H1 (cell line): ENCODE data around the gene CRB2. TPM values are rescaled to one million over a fixed set of nuclear protein-coding genes. Genes with fewer than 3 reads are reported as not detected.

ENCODE experiments used
- CTCF ChIA-PET: fragments of 300-600 bp; sonication (Branson Sonifier 250); formaldehyde crosslinking; loops from one replicate; lab custom pipeline; 2021; ENCODE audit not compliant: partially characterized antibody; lab: Charles Lee
- POLR2A ChIA-PET: fragments of 300-600 bp; sonication (Branson Sonifier 250); formaldehyde crosslinking; loops from one replicate; lab custom pipeline; 2021; ENCODE audit warnings: inconsistent platforms; ENCODE audit not compliant: partially characterized antibody; lab: Charles Lee
- DNase-seq, 2 experiments: peaks; one replicate each; pipeline versions ENCODE4 v3.0.0 to v3.0.0-alpha.2; 2010 to 2022; ENCODE audit warnings: low spot score in 2 of 2, low read depth in 1 of 2, mixed read lengths in 1 of 2
- FAIRE-seq: peaks from 2 replicates; lab custom pipeline; 2011; peaks lifted over from hg19 to GRCh38; lab: Jason Lieb, UNC
- H2AFZ ChIP-seq: 2 replicates; pipeline ENCODE4 v1.8.1; 2012; ENCODE audit warnings: low read length, inconsistent platforms
- H2AK5ac ChIP-seq: 2 replicates; pipeline ENCODE4 v1.6.1; 2013; ENCODE audit warnings: low read depth, low read length
- H2BK120ac ChIP-seq: replicated peaks from 2 replicates; pipeline ENCODE3; 2013; ENCODE audit warnings: low read depth, low read length, inconsistent platforms
- H2BK12ac ChIP-seq: 2 replicates; pipeline ENCODE4 v1.6.1; 2013; ENCODE audit warnings: low read depth, low read length
- H2BK15ac ChIP-seq: 2 replicates; pipeline ENCODE4 v1.6.1; 2013; ENCODE audit warnings: low read length
- H2BK20ac ChIP-seq: 2 replicates; pipeline ENCODE4 v1.6.1; 2013; ENCODE audit warnings: low read length
- H2BK5ac ChIP-seq: 2 replicates; pipeline ENCODE4 v1.6.1; 2013; ENCODE audit warnings: low read depth, low read length
- H3K14ac ChIP-seq: 2 replicates; pipeline ENCODE4 v1.6.1; 2013; ENCODE audit warnings: inconsistent platforms; ENCODE audit not compliant: insufficient read length
- H3K18ac ChIP-seq: 2 replicates; pipeline ENCODE4 v1.6.1; 2013; ENCODE audit warnings: low read length; ENCODE audit errors: extremely low read depth
- H3K23ac ChIP-seq: 2 replicates; pipeline ENCODE4 v1.6.1; 2013; ENCODE audit warnings: inconsistent platforms; ENCODE audit not compliant: insufficient read length
- H3K23me2 ChIP-seq: 2 replicates; pipeline ENCODE4 v1.6.1; 2013; ENCODE audit warnings: low read depth, low read length
- H3K27ac ChIP-seq: 2 replicates; pipeline ENCODE4 v1.6.1; 2011; ENCODE audit warnings: low read depth, low read length, inconsistent platforms
- H3K27me3 ChIP-seq, 4 experiments: replicated peaks in 1 of 4; 1 replicate in 1 of 4; 2 replicates in 3 of 4; pipeline versions ENCODE4 v1.6.1 to v1.8.1; 2011 to 2013; ENCODE audit warnings: low read length in 3 of 4, mild to moderate bottlenecking in 3 of 4, inconsistent platforms in 2 of 4, mixed read lengths in 2 of 4, moderate library complexity in 1 of 4; ENCODE audit not compliant: control insufficient read depth in 3 of 4, insufficient read depth in 3 of 4; ENCODE audit errors: extremely low read depth in 1 of 4
- H3K36me3 ChIP-seq, 4 experiments: 2 replicates each; pipeline versions ENCODE4 v1.6.1 to v1.8.1; 2011 to 2013; ENCODE audit warnings: mild to moderate bottlenecking in 4 of 4, low read length in 3 of 4, moderate library complexity in 2 of 4, control low read depth in 1 of 4, inconsistent platforms in 1 of 4; ENCODE audit not compliant: insufficient read depth in 4 of 4, control insufficient read depth in 2 of 4
- H3K4ac ChIP-seq: replicated peaks from 2 replicates; pipeline ENCODE3; 2013; ENCODE audit warnings: low read length, low read depth, mixed read lengths, inconsistent platforms; ENCODE audit not compliant: insufficient read length
- H3K4me1 ChIP-seq, 4 experiments: replicated peaks in 1 of 4; 1 replicate in 1 of 4; 2 replicates in 3 of 4; pipeline versions ENCODE4 v1.6.1 to v1.8.1; 2011 to 2013; ENCODE audit warnings: low read length in 3 of 4, inconsistent platforms in 2 of 4, mixed read lengths in 1 of 4; ENCODE audit not compliant: insufficient read depth in 4 of 4, control insufficient read depth in 3 of 4
- H3K4me2 ChIP-seq, 2 experiments: 2 replicates each; pipeline versions ENCODE4 v1.6.1 to v1.8.1; 2011 to 2013; ENCODE audit warnings: low read depth in 2 of 2, low read length in 2 of 2, control low read depth in 1 of 2, inconsistent platforms in 1 of 2, mild to moderate bottlenecking in 1 of 2; ENCODE audit not compliant: insufficient read depth in 1 of 2
- H3K4me3 ChIP-seq, 4 experiments: fragments of 200-600, 300-600 bp in 1 of 4; sonication (generic), shearing (Covaris generic), sonication (Bioruptor Twin) in 1 of 4; 2 replicates each; pipeline versions ENCODE4 v1.5.1 to v1.8.1; 2011 to 2016; ENCODE audit warnings: low read length in 4 of 4, low read depth in 3 of 4, control low read depth in 2 of 4, inconsistent platforms in 2 of 4, mild to moderate bottlenecking in 2 of 4, mixed read lengths in 1 of 4, moderate library complexity in 1 of 4; ENCODE audit not compliant: insufficient read depth in 2 of 4; ENCODE audit errors: extremely low read depth in 1 of 4
- H3K56ac ChIP-seq: replicated peaks from 2 replicates; pipeline ENCODE3; 2013; ENCODE audit warnings: low read depth, mild to moderate bottlenecking, mixed read lengths, low read length, inconsistent platforms; ENCODE audit not compliant: insufficient read length
- H3K79me1 ChIP-seq: 2 replicates; pipeline ENCODE4 v1.6.1; 2013; ENCODE audit warnings: low read depth, low read length, control low read depth
- H3K79me2 ChIP-seq, 2 experiments: 2 replicates each; pipeline versions ENCODE4 v1.6.1 to v1.8.1; 2012 to 2013; ENCODE audit warnings: low read length in 2 of 2, mild to moderate bottlenecking in 2 of 2, inconsistent platforms in 1 of 2; ENCODE audit not compliant: insufficient read depth in 2 of 2, control insufficient read depth in 1 of 2
- H3K9ac ChIP-seq, 4 experiments: replicated peaks in 1 of 4; 1 replicate in 1 of 4; 2 replicates in 3 of 4; pipeline versions ENCODE4 v1.6.1 to v1.8.1; 2011 to 2013; ENCODE audit warnings: low read depth in 3 of 4, low read length in 3 of 4, control low read depth in 2 of 4, mild to moderate bottlenecking in 2 of 4, moderate library complexity in 2 of 4, inconsistent platforms in 1 of 4; ENCODE audit errors: extremely low read depth in 1 of 4
- H3K9me3 ChIP-seq, 2 experiments: 2 replicates each; pipeline versions ENCODE4 v1.6.1 to v1.8.1; 2012 to 2013; ENCODE audit warnings: mild to moderate bottlenecking in 2 of 2, moderate library complexity in 2 of 2, control low read depth in 1 of 2, inconsistent platforms in 1 of 2, low read depth in 1 of 2, low read length in 1 of 2, mixed read lengths in 1 of 2; ENCODE audit not compliant: insufficient read depth in 2 of 2
- H4K20me1 ChIP-seq, 2 experiments: replicated peaks in 1 of 2; 2 replicates each; pipeline versions ENCODE3 to v1.8.1; 2011 to 2013; ENCODE audit warnings: inconsistent platforms in 2 of 2, low read length in 2 of 2, mild to moderate bottlenecking in 1 of 2; ENCODE audit not compliant: insufficient read depth in 2 of 2, control insufficient read depth in 1 of 2
- H4K5ac ChIP-seq: 2 replicates; pipeline ENCODE4 v1.6.1; 2013; ENCODE audit warnings: low read length, low read depth, mixed read lengths, inconsistent platforms; ENCODE audit not compliant: insufficient read length
- H4K8ac ChIP-seq: 2 replicates; pipeline ENCODE4 v1.8.0; 2013; ENCODE audit warnings: mild to moderate bottlenecking, moderate library complexity, low read length, inconsistent platforms; ENCODE audit not compliant: insufficient read depth; ENCODE audit errors: extremely low read depth
- H4K91ac ChIP-seq: replicated peaks from 2 replicates; pipeline ENCODE3; 2013; ENCODE audit warnings: low read length, mixed read lengths, inconsistent platforms; ENCODE audit not compliant: insufficient read length
- CEBPB ChIP-seq: IDR thresholded peaks from 2 replicates; pipeline ENCODE4 v1.6.1; 2012; ENCODE audit warnings: low read depth, low read length
- CREB1 ChIP-seq: IDR thresholded peaks from 2 replicates; pipeline ENCODE4 v1.6.1; 2012; ENCODE audit warnings: inconsistent platforms
- GTF2F1 ChIP-seq: IDR thresholded peaks from 2 replicates; pipeline ENCODE4 v1.6.1; 2012; ENCODE audit warnings: low read depth, low read length, improper control_type of control experiment, borderline replicate concordance
- MAFK ChIP-seq: IDR thresholded peaks from 2 replicates; pipeline ENCODE4 v1.6.1; 2012; ENCODE audit warnings: low read depth, mild to moderate bottlenecking, improper control_type of control experiment, low read length
- RFX5 ChIP-seq: IDR thresholded peaks from 2 replicates; pipeline ENCODE4 v1.6.1; 2011; ENCODE audit warnings: low read depth, low read length, improper control_type of control experiment, borderline replicate concordance
- RNF2 ChIP-seq: fragments of 200-900, 300-1000 bp; sonication (generic); IDR thresholded peaks from 2 replicates; pipeline ENCODE4 v1.7.1; 2016; ENCODE audit warnings: borderline replicate concordance, low read depth, mild to moderate bottlenecking, antibody characterized with exemption, low read length; ENCODE audit not compliant: poor library complexity, severe bottlenecking; ENCODE audit errors: missing control alignments
- SIRT6 ChIP-seq: IDR thresholded peaks from one replicate; pipeline ENCODE4 v1.7.1; 2012; ENCODE audit warnings: low read length, inconsistent platforms
- SUZ12 ChIP-seq: fragments of 200-600 bp; sonication (generic); IDR thresholded peaks from 2 replicates; pipeline ENCODE4 v1.6.1; 2012; ENCODE audit warnings: mild to moderate bottlenecking, inconsistent platforms, low read length, moderate library complexity, mixed read lengths
- TCF12 ChIP-seq: IDR thresholded peaks from 2 replicates; pipeline ENCODE4 v1.6.1; 2011; ENCODE audit warnings: low read depth, mild to moderate bottlenecking, low read length
- WGBS, 2 experiments: shearing (Covaris generic) in 1 of 2; methylation state at CpG; one replicate each; pipeline versions ENCODE4 v1.1.6 to v1.1.7; 2013 to 2015; ENCODE audit warnings: low lambda C conversion rate in 2 of 2, mixed read lengths in 2 of 2, inconsistent platforms in 1 of 2, low coverage in 1 of 2, missing lambda C conversion rate in 1 of 2; ENCODE audit not compliant: insufficient replicate concordance in 2 of 2, insufficient coverage in 1 of 2, insufficient read length in 1 of 2; ENCODE audit errors: extremely low coverage in 1 of 2, missing lambda C conversion rate in 1 of 2; 5-methylcytosine and 5-hydroxymethylcytosine counted together
- polyA plus RNA-seq, 7 experiments: library from polyadenylated mRNA; depleted of rRNA in 3 of 7; stranded (reverse) in 5 of 7; unstranded in 2 of 7; fragments of >200 nt in 5 of 7; fragments of 200-250 nt in 2 of 7; gene quantifications; 1 replicate in 5 of 7; 2 replicates in 1 of 7; 4 replicates in 1 of 7; pipeline versions ENCODE4 v1.2.1 to v1.2.3, GENCODE V29; 2011 to 2013; ENCODE audit warnings: missing spikeins in 2 of 7, mixed read lengths in 2 of 7
- total RNA-seq: library from RNA; stranded (reverse); fragmentation: NEBNext Ultra II Directional; extraction: Animal tissue kit (Norgen Biotek cat#: 25700); gene quantifications from 2 replicates; pipeline ENCODE4 v1.2.1, GENCODE V29; 2021
- TF ChIP-seq, protein P1 (sequence below): IDR thresholded peaks from 2 replicates; pipeline ENCODE4 v1.6.1; 2012; ENCODE audit warnings: low read length, inconsistent platforms

Gene CRB2
- total and polyA plus RNA-seq, 2 of the 8 experiments (the other 6 are each of a cell fraction or from before 2014, with no cell fraction given) = 4.0 to 8.4 TPM

- H3K4me2 ChIP-seq = no peak overlapping the region
- TF ChIP-seq, protein P1, sequence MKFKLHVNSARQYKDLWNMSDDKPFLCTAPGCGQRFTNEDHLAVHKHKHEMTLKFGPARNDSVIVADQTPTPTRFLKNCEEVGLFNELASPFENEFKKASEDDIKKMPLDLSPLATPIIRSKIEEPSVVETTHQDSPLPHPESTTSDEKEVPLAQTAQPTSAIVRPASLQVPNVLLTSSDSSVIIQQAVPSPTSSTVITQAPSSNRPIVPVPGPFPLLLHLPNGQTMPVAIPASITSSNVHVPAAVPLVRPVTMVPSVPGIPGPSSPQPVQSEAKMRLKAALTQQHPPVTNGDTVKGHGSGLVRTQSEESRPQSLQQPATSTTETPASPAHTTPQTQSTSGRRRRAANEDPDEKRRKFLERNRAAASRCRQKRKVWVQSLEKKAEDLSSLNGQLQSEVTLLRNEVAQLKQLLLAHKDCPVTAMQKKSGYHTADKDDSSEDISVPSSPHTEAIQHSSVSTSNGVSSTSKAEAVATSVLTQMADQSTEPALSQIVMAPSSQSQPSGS = no peak
- TF ChIP-seq SIRT6 = no peak
- TF ChIP-seq RFX5 = no peak
- TF ChIP-seq MAFK = no peak
- no peak for TF ChIP-seq GTF2F1
- TF ChIP-seq TCF12 = no peak
- TF ChIP-seq SUZ12 = no peak
- TF ChIP-seq RNF2 = no peak
- no peak for TF ChIP-seq CEBPB
- TF ChIP-seq CREB1 = no peak
Measured at GRCh38 chr9:123314617-123315016, 41.4 kb upstream of the CRB2 start.

More at GRCh38 chr9:123314617-123315016, 41.4 kb upstream of the CRB2 start:
- H3K23ac ChIP-seq = no peak overlapping the region
- no peak overlapping the region for H2BK12ac ChIP-seq
- ChIA-PET POLR2A (interaction anchor here (0.6 to 0.7 kb wide), 2 partner anchors 57 to 214 kb away, joined by 3 to 5 read pairs; no protein-coding TSS in a partner anchor), CTCF (interaction anchor here (0.7 to 1.1 kb wide), 4 partner anchors 8 to 22 kb away, joined by 3 to 4 read pairs (median 4); no protein-coding TSS in a partner anchor)
- H3K56ac ChIP-seq = no peak overlapping the region
- no peak overlapping the region for H2BK120ac ChIP-seq
- H3K27me3 ChIP-seq = no peaks in the 10 kb centered on the region; a peak in 1 of 7 replicates
- H3K9me3 ChIP-seq = no peaks in the 10 kb centered on the region
- H3K27ac ChIP-seq = no peak overlapping the region
- H2BK15ac ChIP-seq = no peak overlapping the region
- no peak overlapping the region for H4K8ac ChIP-seq
- H3K18ac ChIP-seq = no peak overlapping the region
- no peak overlapping the region for H3K4ac ChIP-seq
- no peak overlapping the region for H2BK20ac ChIP-seq
- H3K23me2 ChIP-seq = no peaks in the 10 kb centered on the region; the same call in 1 of the 2 replicates
- H4K5ac ChIP-seq = no peak overlapping the region
- FAIRE-seq (no peak), DNase-seq (no peak)
- no peaks in the 10 kb centered on the region for H3K79me2 ChIP-seq
- no peak overlapping the region for H2AFZ ChIP-seq
- peaks cover 0 to 5% (median 0%) of the 10 kb centered on the region in 4 experiments; a peak in 2 of 7 replicates for H3K4me1 ChIP-seq
- no peaks in the 10 kb centered on the region for H3K79me1 ChIP-seq
- no peaks in the 10 kb centered on the region for H3K36me3 ChIP-seq
- H4K91ac ChIP-seq = no peak overlapping the region
- H3K4me3 ChIP-seq = no peak overlapping the region
- no peak overlapping the region for H3K9ac ChIP-seq
- no peaks in the 10 kb centered on the region for H4K20me1 ChIP-seq
- H2BK5ac ChIP-seq = no peak overlapping the region
- H2AK5ac ChIP-seq = no peak overlapping the region
- no peak overlapping the region for H3K14ac ChIP-seq
- WGBS, 2 experiments = 92% methylated on average over 6 of the region's 6 CpGs; no CpG with 5 or more reads in 1 of the 2 experiments
